Measurements from ENCODE around the gene ITGA4.

The ITGA4 gene

GRCh38 chr2:181566334-181567032 lies 109.3 kb downstream of the ITGA4 start:
- intact Hi-C loops (cut with DNase I), result no loop called here
- DNase-seq, result no peak

GRCh38 chr2:181570059-181570458 lies 112.9 kb downstream of the ITGA4 start:
- intact Hi-C loops (cut with DNase I), result loop anchor here (5.0 kb wide), 1 partner anchor 147 kb away; no protein-coding TSS in a partner anchor
- no peak for DNase-seq

DNA sequence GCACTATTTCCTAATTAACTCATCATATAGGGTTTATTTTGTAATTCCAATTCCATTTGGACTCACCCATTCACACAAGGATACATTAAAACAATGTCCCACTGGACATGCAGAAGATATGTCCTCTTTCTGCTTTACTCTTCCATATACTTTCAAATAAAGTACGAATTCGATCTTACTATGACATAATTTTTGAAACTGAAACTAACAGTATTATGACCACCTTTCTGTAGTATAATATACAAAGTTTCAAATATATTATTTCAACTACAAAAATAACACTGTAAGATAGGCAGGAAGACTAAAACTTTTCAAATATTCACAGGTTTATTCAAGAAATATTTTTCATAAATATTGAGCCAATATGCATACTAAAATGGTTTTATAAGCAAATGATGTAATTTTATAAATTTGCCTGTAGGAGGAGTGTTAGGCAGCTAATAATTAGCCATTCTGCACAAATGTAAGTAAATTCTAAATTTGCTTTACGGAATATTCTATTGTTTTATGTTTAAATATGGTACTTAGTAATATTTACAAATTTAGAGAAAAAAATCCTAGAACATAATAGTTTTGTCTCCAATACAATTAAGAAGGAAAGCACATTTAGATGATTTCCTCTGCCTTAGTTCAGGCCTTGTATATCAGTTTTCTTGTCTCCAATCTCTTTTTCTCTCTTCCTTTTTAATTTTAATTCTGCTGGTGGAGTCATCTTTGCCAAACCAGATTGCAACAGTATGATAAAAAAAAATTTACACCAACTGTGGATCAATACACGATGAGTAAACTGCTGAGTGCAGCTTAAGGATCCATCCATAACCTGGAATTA lies 113.9 kb downstream of the ITGA4 start:
- no peak for DNase-seq
- intact Hi-C loops (cut with DNase I), result loop anchor here (5.0 kb wide), 1 partner anchor 146 kb away; no protein-coding TSS in a partner anchor

DNA sequence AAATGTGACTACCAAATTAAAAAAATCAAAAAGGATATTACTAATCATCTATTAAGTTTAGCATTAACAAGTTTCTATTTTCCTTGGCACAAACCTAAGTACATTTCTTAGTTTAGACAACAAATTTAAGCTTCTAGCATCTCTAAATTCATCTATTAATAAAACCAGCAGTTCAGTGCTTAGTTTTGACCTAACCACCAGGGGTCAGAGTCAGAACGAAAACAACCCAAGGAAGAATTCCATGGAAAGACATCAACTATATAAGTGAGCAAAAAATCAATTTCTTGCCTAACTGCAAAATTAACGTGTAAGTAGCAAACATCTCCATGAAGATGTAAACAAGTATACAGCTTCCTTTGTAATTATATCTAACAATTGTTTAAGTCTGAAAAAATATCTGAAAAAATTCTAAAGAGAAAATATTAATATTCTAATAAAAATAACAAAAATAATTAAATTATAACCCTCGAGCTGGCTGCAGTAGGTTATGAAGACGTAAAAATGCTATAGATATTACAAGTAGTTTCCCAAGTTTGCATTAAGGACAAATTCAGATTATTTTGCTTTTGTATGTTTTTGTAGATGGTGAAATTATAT lies 116.1 kb downstream of the ITGA4 start:
- no peak for DNase-seq
- intact Hi-C loops (cut with DNase I), result loop anchor here (5.0 kb wide), 1 partner anchor 144 kb away; no protein-coding TSS in a partner anchor

GRCh38 chr2:181574321-181574720 lies 117.1 kb downstream of the ITGA4 start:
- DNase-seq, result no peak
- intact Hi-C loops (cut with DNase I), result loop anchor here (5.0 kb wide), 1 partner anchor 143 kb away; no protein-coding TSS in a partner anchor

DNA sequence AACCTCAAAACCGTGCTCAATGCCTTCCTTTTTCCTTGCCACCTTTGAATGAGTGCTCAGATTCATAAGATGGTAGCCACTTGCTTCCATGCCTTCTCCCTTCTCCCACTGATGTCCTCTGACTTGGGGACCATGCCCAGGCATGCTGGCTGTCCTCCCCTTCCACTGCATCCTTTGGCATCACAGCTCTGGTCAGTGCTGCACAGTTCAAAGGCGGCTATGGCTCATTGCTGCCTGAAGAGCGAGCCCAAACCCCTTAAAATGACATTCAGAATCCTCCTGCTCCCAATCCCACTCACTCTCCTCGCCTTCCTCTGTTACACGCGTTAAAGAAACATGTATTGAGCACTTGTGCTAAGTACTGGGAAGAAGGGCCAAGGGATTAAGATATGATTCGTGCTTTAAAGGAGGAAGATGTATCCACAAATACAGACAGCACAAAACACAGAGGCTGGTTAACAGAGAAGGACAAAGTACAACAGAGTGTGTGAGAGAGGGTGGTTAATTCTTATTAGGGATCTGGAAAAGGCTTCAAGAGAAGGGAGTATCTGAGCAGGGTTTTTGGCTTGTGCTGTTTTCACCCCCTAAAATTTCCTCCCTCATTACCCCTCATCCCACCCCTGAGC lies 118.0 kb downstream of the ITGA4 start:
- intact Hi-C loops (cut with DNase I), result no loop called here
- no peak for DNase-seq

DNA sequence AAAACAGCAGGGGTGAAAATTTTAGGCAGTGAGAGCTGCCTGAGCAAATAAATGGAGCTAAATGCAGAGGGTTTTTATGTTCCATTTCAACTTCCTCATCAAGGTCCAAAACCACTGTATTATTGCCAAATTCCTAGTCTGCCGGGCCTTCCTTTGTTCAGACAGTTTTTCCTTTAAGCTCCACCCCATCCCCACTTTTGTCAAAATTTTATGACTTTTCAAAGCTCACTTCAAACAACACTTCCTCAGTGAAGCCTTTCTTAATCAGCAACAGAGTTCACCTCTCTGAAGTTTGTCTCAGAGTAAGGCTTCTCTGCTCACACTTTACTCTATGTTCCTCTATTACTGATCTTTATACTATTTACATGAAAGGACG lies 118.5 kb downstream of the ITGA4 start:
- intact Hi-C loops (cut with DNase I), result no loop called here

DNA sequence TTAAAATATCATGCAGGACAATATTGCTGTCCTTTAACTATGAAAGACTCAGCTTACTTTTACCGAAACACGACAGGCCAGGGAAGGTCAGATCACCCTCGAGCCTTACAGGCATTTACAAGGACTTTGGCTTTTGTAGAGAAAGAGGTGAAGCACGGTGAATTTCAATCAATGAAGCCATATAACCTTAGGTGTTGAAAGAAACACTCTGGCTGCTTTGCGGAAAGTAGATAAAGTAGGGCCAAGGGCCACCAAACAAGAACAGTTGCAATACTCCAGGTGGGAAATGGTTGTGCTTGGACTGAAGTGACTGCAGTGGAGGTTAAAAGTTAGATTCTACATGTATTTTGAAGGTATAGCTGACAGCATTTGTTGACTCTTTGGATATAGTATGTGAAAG lies 119.2 kb downstream of the ITGA4 start:
- intact Hi-C loops (cut with DNase I), result no loop called here
- DNase-seq, result no peak

More for the DNA sequence above, 118.5 kb downstream of the ITGA4 start:
- DNase-seq, result no peak

GRCh38 chr2:181578829-181579228 lies 121.6 kb downstream of the ITGA4 start:
- intact Hi-C loops (cut with DNase I), result no loop called here
- DNase-seq, result no peak

DNA sequence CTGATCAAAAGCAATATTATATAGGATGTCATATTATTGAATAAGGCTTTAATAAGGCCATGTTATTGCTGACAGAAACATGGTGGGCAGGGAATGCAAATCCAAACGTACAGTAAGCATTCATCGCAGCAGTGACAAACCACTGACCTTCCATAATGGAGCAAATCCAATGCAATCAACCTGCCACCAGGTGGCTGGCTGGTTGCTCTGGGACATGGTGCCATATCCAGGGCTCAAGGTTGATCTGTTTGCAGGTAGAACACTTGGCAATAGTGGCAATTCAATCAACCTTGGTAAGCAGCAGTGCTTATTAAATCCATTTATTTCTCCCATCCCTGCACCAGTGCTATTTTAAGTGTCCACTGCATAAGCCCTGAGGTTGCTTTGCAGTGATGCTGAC lies 124.3 kb downstream of the ITGA4 start:
- DNase-seq, result no peak
- intact Hi-C loops (cut with DNase I), result no loop called here

DNA sequence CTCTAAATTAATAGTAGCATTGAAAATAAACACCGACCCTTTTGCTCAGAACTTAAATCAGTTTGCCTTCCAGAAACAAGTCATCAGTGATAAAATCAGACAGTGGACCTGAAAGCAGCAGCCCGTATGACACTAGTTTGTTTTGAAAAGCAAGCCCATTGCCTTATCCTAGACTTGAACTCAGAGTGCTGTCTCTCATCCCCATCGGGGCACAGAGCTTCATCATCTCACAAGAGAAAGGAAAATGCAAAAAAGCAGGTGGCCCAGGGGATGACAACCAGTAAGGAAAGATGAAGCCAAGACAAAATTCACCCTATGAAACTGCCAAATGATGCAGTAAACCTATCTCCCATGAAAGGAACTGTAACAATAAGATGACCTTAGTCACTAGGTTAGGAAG lies 128.5 kb downstream of the ITGA4 start:
- no peak for DNase-seq
- intact Hi-C loops (cut with DNase I), result no loop called here

All from posterior cingulate gyrus (tissue), 11 donors.